ENCODE data around the gene OR52K1.
"Not testable (repeated sequence)": the region's sequence is repeated elsewhere in the genome, so short reads cannot be mapped to it uniquely, and the experiment has no call there.

Gene OR52K1

GRCh38 chr11:4466131-4466870 is 16.1 kb upstream of the OR52K1 start:
- Mint-ChIP-seq H3K9me3 (peaks cover 6 to 8% of the 10 kb centered on the region in 2 donors), H3K4me1 (ENCODE audit: low read depth in 2 of 2) (no peaks in the 10 kb centered on the region), H3K27ac (no peak overlapping the region), H3K4me3 (no peak overlapping the region), H3K27me3 (peaks cover 39 to 65% of the 10 kb centered on the region in 2 donors), H3K36me3 (ENCODE audit: insufficient read depth) (no peaks in the 10 kb centered on the region)
- DNase-seq (no peak), ATAC-seq (replicated peaks) (no peak)

DNA sequence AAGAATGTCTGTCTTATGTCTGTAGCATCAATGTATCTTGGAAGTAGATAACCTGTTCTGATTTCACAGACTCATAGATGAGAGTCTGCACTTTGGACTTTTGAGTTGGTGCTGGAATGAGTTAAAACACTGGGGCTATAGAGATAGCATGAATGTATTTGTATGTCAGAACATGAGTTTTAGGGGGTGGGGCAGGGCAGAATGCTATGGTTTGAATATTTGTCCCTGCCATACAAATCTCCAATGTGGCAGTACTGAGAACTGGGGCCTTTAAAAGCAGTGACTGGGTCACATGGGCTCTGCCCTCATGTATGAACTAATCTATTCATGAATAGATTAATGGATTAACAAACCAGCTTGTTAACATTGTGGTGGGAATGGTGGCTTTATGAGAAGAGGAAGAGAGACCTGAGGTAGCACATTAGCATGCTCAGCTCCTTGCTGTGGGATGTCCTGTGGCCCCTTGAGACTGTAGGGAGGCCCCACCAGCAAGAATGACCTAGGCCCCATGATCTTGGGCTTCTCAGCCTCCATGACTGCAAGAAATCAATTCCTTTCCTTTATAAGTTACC is 15.5 kb upstream of the OR52K1 start:
- Mint-ChIP-seq H3K4me1 (ENCODE audit: low read depth in 2 of 2) (no peaks in the 10 kb centered on the region), H3K27ac (no peak overlapping the region), H3K9me3 (peaks cover 6 to 8% of the 10 kb centered on the region in 2 donors), H3K27me3 (peaks cover 39 to 66% of the 10 kb centered on the region in 2 donors), H3K4me3 (no peak overlapping the region), H3K36me3 (ENCODE audit: insufficient read depth) (no peaks in the 10 kb centered on the region)
- ATAC-seq (replicated peaks) (no peak), DNase-seq (no peak)

GRCh38 chr11:4467811-4468606 is 14.4 kb upstream of the OR52K1 start:
- ATAC-seq (replicated peaks) = no peak
- Mint-ChIP-seq H3K4me3 (no peak overlapping the region), H3K9me3 (peaks cover 6 to 8% of the 10 kb centered on the region in 2 donors), H3K36me3 (ENCODE audit: insufficient read depth) (peaks cover 2% of the 10 kb centered on the region), H3K27me3 (peaks cover 38 to 65% of the 10 kb centered on the region in 2 donors), H3K4me1 (ENCODE audit: low read depth in 2 of 2) (no peaks in the 10 kb centered on the region), H3K27ac (no peak overlapping the region)
- DNase-seq = no peak

- no peak for DNase-seq
- Mint-ChIP-seq H3K4me1 (ENCODE audit: low read depth in 2 of 2) (no peaks in the 10 kb centered on the region), H3K27me3 (peaks cover 21 to 29% of the 10 kb centered on the region in 2 donors), H3K27ac (no peak overlapping the region), H3K9me3 (no peaks in the 10 kb centered on the region), H3K36me3 (ENCODE audit: insufficient read depth) (no peaks in the 10 kb centered on the region), H3K4me3 (no peak overlapping the region)
- ATAC-seq (replicated peaks) = no peak
Measured at GRCh38 chr11:4479644-4480043, 2.8 kb upstream of the OR52K1 start.

- Mint-ChIP-seq H3K4me1 (ENCODE audit: low read depth in 2 of 2) (no peaks in the 10 kb centered on the region), H3K36me3 (ENCODE audit: insufficient read depth) (no peaks in the 10 kb centered on the region), H3K27ac (no peak overlapping the region), H3K4me3 (no peak overlapping the region), H3K9me3 (no peaks in the 10 kb centered on the region), H3K27me3 (peaks cover 12 to 19% of the 10 kb centered on the region in 2 donors)
- DNase-seq = no peak
- ATAC-seq (replicated peaks) = no peak
Measured at GRCh38 chr11:4480577-4481239, 1.7 kb upstream of the OR52K1 start.

DNA sequence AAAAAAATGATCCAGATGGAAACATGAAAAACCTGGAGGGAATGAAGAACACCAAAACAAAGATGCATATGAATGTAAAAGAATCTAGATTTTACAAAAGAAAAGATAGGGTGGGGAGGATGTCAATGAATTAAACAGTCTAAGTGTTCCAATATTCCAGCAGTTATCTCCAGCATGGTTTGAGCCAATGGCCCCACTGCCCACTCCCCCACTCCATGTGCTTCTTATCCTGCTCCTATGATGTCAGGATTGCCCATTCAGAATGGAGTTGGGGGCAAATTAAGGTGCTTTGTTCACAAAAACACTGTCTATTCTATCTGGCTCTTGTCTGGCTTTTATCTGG is 1.2 kb upstream of the OR52K1 start:
- Mint-ChIP-seq H3K27ac (no peak overlapping the region), H3K9me3 (no peaks in the 10 kb centered on the region), H3K4me3 (no peak overlapping the region), H3K4me1 (ENCODE audit: low read depth in 2 of 2) (no peaks in the 10 kb centered on the region), H3K27me3 (peaks cover 12 to 18% of the 10 kb centered on the region in 2 donors), H3K36me3 (ENCODE audit: insufficient read depth) (no peaks in the 10 kb centered on the region)
- ATAC-seq (replicated peaks) = no peak
- DNase-seq = no peak

DNA sequence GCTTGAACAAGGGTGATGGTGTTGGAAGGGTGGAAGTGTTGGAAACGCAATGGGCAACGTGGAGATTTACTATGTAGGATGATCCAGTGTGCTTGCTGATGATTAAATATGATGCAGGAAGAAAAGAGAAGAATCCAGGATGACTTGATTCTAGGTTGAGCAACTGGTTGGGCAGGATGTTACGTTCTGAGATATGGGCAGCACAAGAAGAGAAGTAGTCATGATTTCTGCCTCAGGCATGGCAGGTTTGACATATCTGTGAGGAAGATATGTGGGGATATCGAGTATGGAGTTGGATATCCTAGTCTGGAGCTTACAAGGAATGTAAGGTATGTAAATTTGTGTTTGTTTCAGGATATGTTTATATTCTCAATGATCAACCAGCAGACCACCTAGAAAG is 1.9 kb downstream of the OR52K1 start:
- ATAC-seq (replicated peaks) = no peak
- no peaks in the 10 kb centered on the region for H3K9me3 Mint-ChIP-seq
- peaks cover 12% of the 10 kb centered on the region in 2 donors for H3K27me3 Mint-ChIP-seq
- DNase-seq = no peak
- H3K4me1 Mint-ChIP-seq (ENCODE audit: low read depth in 2 of 2) = no peaks in the 10 kb centered on the region
- H3K36me3 Mint-ChIP-seq (ENCODE audit: insufficient read depth) = no peaks in the 10 kb centered on the region
- no peak overlapping the region for H3K27ac Mint-ChIP-seq
- H3K4me3 Mint-ChIP-seq = no peak overlapping the region

DNA sequence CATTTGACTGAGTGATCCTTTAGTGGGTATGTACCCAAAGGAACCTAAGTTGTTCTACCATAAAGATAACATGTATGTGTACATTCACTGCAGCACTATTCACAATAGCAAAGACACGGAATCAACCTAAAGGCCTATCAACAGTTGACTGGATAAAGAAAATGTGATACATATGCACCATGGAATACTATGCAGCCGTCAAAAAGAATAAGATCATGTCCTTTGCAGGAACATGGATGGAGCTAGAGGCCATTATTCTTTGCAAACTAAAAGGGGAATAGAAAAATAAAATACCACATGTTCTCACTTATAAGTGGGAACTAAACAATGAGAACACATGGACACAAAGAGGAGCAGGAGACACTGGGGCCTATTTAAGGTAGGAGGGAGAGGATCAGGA is 9.0 kb downstream of the OR52K1 start:
- H3K27me3 Mint-ChIP-seq = peaks cover 52 to 58% of the 10 kb centered on the region in 2 donors
- not testable (repeated sequence) for ATAC-seq (replicated peaks); DNase-seq; H3K36me3 Mint-ChIP-seq (ENCODE audit: insufficient read depth); H3K4me1 Mint-ChIP-seq (ENCODE audit: low read depth in 2 of 2); H3K9me3 Mint-ChIP-seq; H3K27ac Mint-ChIP-seq; H3K4me3 Mint-ChIP-seq

DNA sequence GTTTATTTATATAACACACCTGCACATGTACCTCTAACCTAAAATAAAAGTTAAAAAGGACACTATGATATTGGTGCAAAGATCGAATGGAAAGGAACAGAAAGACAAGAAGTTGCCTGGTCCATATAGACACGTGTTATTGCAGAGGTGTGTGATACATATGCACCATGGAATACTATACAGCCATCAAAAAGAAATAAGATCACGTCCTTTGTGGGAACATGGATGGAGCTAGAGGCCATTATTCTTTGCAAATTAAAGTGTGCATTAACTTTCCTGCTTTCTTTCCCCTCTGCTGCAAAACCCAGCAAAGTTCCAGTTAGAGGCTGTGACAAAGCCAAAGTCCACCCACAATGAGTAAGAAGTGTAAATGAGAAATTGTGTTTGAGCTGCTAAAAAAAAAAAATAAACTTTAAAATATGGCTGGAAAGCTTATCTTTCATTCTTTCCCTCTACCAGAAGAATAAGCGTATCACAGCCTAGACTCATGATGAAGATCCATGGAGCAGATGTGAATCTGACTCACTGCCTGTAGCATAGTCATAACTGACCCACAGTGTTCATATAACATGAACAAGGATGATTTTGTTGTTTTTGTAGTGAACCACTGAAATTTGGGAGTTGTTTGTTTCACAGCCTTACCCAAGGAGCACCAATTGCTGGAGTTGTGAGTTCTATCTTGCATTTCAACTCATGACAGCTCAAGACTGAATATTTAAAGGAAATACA is 9.6 kb downstream of the OR52K1 start:
- ATAC-seq (replicated peaks) (no peak), DNase-seq (no peak)
- no peaks in the 10 kb centered on the region for H3K9me3 Mint-ChIP-seq
- H3K4me1 Mint-ChIP-seq (ENCODE audit: low read depth in 2 of 2) = peaks cover 4% of the 10 kb centered on the region in 2 donors
- no peak overlapping the region for H3K27ac Mint-ChIP-seq
- no peaks in the 10 kb centered on the region for H3K36me3 Mint-ChIP-seq (ENCODE audit: insufficient read depth)
- no peak overlapping the region for H3K4me3 Mint-ChIP-seq
- H3K27me3 Mint-ChIP-seq = peaks cover 58 to 65% of the 10 kb centered on the region in 2 donors

GRCh38 chr11:4493480-4493818 is 11.0 kb downstream of the OR52K1 start:
- Mint-ChIP-seq H3K9me3 (no peaks in the 10 kb centered on the region), H3K4me1 (ENCODE audit: low read depth in 2 of 2) (peaks cover 4% of the 10 kb centered on the region in 2 donors), H3K36me3 (ENCODE audit: insufficient read depth) (no peaks in the 10 kb centered on the region), H3K27me3 (peaks cover 64% of the 10 kb centered on the region in 2 donors), H3K27ac (no peak overlapping the region), H3K4me3 (peak overlapping the region; percentile 7 to 32)
- ATAC-seq (replicated peaks) (no peak), DNase-seq (no peak)

DNA sequence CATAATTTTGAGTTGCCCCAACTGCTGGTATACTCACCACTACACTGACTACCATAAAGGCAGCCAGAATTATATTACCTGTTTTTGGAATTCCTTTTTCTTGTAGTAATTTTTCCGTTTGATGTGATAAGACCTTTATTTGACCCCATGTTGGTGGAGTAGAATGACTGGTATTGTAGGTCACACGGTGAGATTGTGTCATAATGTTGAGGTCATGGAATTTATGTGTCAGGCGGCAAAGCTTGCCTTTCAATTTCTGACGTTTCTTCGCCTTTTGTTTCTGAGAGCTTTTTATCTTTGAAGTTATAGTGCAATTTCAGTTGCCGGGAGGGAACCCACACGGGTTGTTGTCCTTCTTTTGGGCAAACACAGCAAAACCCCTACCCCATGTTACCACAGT is 13.0 kb downstream of the OR52K1 start:
- H3K36me3 Mint-ChIP-seq (ENCODE audit: insufficient read depth) = no peaks in the 10 kb centered on the region
- ATAC-seq (replicated peaks) (no peak), DNase-seq (no peak)
- peaks cover 4% of the 10 kb centered on the region in 2 donors for H3K4me1 Mint-ChIP-seq (ENCODE audit: low read depth in 2 of 2)
- no peak overlapping the region for H3K27ac Mint-ChIP-seq
- H3K27me3 Mint-ChIP-seq = peaks cover 46 to 53% of the 10 kb centered on the region in 2 donors
- no peaks in the 10 kb centered on the region for H3K9me3 Mint-ChIP-seq
- no peak overlapping the region for H3K4me3 Mint-ChIP-seq

- no peak overlapping the region for H3K4me3 Mint-ChIP-seq
- peaks cover 49 to 53% of the 10 kb centered on the region in 2 donors for H3K27me3 Mint-ChIP-seq
- H3K36me3 Mint-ChIP-seq (ENCODE audit: insufficient read depth) = no peaks in the 10 kb centered on the region
- peaks cover 4% of the 10 kb centered on the region in 2 donors for H3K4me1 Mint-ChIP-seq (ENCODE audit: low read depth in 2 of 2)
- no peaks in the 10 kb centered on the region for H3K9me3 Mint-ChIP-seq
- DNase-seq = no peak
- no peak overlapping the region for H3K27ac Mint-ChIP-seq
- no peak for ATAC-seq (replicated peaks)
Measured at GRCh38 chr11:4495986-4496385, 13.5 kb downstream of the OR52K1 start.

All from effector memory CD8-positive, alpha-beta T cell (primary cell).